NCI-H2107 treated with DMSO at 0.1 percent for 48 hours (cell line): ENCODE data around the gene DCC.

ENCODE experiments used
- DNase-seq: peaks from one replicate; lab custom pipeline; 2025; ENCODE audit not compliant: unreplicated experiment; lab: John Stamatoyannopoulos, UW

The DCC gene

DNA sequence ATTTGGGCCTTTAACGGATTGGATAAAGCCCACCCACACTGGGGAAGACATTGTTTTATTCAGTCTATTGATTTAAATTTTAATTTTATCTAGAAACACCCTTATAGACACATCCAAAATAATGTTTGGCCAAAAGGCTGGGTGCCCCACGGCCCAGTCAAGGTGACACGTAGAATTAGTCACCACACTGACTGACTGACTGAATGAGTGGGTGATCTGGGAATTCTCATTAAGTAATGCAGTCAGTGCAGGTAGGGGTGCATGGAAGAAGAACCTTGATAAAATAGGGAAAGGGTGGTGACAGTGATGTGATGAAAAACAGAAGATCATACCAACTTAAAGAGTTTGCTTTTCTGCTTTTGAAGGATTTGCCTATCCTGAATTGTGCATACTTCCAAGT lies 554.8 kb downstream of the DCC start:
- DNase-seq = no peak

DNA sequence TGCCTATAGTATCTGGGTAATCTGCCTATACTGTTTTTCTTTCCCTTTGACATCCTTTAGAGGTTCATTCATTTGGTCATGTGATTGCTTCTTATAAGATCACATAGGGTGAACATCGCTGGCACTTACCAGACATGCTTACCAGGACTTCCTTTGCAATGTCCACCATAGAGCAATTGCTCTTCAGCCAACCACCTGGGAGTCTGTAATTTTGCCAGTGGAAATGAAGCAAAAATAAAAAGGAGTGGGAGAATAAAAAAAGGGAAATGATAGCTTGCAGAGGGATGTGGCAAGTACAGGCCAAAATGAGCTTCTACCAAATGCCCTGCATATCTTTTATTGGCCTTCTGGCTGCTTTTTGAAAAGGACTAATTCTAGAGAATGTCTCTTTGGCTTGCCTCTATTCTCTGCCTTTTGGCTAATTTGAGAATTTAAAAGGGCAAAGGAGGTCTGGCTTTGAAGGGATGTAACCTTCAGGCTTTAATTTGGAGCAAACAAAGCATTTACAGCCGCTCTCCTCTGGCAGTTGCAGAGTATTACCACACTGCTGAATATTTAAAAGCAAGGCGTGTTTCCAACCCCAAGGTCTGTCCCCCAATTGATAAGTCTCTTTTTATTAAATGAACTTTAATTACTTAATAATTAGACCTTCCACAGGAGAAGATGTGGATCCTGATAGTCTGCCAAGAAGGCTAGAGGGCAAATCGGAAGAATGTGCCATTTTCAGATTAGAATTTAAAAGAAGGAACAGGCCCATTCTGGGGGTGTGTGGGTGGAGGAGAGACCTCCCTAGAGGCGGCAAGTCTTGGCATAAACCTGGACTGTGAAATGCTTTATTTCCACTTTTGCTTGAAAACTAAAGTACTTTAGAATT lies 557.9 kb downstream of the DCC start:
- no peak for DNase-seq

DNA sequence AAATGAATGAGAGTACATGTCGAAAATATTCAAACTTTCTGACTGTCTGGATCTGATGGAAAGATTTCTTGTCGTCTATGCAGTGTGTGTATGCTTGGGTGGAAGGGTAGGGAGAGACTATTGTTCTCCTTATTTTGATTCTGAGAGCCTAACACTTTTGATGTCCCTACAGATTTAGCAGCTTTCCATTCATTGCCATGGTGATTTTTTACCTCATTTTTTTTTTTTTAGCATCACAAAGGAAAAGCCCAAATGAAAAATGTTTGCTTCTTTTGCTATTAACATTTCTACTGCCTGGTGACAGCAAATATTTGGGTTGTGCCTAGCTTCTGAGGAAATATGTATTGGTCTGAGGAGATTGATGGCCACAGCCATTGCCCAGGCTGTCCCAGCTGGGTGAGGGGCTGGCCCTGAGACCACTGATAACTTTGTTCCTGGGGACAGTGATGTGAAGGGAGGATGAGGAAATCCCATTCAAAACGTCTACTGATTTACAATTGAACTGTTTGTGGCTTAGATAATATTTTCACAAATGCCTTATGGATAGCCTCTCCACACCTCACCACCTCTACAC lies 558.6 kb downstream of the DCC start:
- no peak for DNase-seq

DNA sequence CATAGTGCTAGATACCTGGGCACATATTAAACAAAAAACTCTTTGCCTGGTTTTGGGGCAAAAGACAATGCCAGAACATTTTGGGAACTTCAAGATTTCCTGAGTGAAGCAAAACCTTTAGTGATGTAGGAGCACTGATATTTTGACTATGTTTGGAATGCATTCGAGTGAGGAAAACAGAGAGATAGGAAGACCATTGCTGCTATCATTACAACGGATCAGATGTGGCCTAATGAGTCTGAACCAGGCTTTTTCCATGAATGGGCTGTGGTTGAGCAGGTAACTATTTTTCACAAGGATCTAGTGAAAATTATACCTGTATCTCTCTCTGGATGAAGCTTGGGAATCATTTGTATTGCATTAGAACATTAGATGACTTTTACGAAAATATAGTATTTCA lies 562.2 kb downstream of the DCC start:
- no peak for DNase-seq

DNA sequence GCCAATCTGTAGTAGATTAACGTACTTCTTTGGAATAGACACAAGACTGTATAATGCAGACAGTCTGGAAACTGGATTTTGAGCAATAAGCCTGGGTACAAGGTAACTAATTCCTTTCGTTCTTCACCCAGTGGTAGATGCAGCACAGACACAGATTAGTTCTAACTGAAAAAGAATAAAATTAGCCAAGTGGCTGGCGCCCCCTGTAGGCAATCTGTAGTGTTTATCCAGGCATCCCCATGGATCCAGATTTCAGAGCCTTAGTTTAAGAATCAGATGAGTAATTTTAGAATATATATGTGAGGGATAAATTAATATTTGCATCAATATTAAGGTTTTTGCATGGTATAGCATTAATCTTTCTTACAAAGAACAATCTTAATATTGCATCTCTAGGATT lies 563.9 kb downstream of the DCC start:
- DNase-seq = no peak

DNA sequence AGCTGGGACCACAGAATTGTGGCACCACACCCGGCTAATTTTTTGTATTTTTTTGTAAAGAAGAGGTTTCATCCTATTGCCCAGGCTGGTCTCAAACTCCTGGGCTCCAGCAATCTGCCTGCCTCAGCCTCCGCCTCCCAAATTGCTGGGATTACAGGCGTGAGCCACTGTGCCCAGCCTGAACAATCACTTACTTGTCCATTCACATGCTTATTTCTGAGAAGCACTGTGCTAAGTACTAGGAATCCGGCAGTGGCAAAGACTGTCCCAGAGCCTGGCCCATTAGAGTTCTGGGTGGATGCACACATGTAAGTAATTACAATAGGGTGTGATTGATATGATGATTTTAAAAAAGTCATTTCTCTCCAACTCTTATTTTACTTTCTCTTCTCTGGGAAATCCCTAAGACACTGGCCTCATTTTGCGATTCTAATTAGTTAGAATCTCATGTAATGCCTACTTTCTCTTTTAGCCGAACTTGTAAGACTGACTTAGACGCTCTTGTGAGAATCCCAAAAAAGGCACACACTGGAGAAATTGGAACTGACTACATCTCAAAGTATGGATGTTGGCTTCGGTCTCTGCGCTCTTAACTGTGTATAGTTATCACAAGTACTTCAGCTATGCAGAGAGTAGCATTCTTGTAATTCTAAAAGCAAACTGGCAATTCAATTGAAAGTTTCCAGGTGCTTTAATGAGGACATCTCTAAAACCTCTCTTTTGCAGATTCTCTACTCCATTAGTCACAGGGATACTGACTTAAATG lies 567.7 kb downstream of the DCC start:
- DNase-seq = no peak

DNA sequence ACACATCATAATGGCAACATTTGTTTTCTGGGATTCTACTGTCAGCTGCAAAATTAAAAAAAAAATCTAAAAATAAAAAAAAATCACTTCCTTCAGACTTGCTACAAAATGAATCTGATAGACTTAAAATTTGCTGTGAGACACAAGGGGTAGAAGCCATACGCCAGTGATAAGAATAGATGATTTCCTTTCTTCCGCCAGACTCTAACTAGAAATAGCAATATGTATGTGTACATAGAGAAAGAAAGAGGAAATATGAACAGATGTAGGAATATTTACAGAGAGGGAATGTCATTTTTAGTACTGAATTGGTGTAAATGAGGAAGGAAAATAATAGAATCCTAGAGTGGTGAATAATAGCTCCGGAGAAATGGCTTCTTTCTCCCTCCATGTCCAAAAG lies 574.2 kb downstream of the DCC start:
- no peak for DNase-seq

DNA sequence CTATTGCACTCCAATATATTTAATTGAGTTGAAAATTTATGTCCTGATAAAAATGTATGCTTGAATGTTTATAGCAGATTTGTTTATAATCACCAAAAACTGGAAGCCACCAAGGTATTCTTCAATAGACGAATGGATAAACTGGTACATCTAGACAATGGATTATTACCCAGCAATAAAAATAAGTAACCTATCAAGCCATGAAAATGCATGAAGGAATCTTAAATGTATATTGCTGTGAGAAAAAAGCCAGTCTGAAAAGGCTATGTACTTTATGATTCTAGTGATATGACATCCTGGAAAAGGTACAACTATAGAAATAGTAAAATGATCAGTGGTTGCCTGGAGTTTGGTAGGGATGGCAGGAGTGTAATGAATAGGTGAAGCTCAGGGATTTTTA lies 580.7 kb downstream of the DCC start:
- no peak for DNase-seq

DNA sequence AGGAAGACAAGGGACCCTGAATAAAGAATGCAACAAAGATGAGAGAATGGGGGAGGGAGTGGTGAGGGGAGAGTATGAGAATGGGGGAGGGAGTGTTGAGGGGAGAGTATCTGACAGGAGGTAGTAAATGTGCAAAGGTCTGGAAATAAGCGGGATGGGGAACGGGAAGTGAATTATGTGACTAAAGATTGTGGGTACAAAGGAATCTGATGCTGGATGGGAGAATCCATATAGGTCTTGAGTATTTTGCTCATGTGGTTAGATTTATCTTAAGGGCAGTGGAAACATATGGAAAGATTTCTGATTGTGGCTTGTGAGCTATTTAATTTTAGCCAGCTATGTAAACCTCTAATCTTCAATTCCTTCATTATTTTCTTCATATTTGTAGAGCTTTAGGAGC lies 593.4 kb downstream of the DCC start:
- DNase-seq = no peak

DNA sequence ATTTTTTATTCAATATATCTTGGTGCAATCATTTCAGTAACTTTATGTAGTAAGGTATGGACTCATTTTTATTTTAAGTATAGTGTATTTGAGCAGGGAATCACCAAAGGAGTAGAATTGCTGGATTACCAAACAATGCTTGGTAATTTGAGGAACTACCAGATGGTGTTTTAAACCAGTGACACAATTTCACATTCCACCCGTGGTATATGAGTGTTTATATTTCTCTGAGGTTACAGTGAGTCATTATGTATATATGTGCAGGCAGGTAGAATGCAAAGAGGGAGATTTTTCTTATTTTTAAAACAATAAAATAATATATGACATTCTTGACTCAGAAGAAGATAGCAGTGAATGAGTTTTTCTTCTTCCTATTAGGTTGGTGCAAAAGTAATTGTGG lies 596.9 kb downstream of the DCC start:
- no peak for DNase-seq

DNA sequence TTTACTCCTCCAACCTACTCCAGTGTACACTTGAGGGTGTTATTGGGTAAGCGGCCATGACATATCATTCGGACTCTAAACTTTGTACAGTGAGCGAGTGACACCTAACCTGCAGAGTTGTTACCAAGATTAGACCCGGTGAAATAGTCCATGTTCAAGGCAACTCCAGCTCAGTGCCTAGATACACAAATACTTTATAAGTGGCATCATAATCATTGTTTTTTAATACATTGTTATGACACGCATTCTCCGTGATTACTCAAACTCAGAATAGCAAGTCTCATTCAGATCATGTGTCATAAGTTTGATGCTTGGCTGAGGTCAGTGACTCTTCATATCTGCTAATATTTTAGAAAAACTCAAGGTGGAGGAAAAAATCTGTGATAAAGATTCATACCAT lies 597.8 kb downstream of the DCC start:
- no peak for DNase-seq

DNA sequence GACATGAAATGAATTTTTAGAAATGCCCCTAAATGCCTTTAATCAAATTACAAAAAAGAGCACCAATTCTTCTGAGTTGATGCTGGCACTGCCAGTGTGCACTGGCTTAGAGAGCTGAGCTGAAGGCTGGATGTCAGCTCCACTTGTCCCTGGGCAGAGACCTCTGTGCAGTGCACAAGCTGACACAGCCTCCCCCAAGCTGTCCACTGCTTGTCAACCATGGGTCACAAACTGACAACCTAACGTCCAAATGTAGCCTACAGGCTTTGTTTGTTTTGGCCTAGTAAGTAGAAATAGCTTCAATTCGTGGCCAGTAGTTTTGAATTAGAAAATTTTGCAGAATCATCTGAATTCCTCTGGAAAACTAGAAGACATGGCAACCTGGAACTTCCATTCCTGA lies 605.6 kb downstream of the DCC start:
- DNase-seq = no peak

DNA sequence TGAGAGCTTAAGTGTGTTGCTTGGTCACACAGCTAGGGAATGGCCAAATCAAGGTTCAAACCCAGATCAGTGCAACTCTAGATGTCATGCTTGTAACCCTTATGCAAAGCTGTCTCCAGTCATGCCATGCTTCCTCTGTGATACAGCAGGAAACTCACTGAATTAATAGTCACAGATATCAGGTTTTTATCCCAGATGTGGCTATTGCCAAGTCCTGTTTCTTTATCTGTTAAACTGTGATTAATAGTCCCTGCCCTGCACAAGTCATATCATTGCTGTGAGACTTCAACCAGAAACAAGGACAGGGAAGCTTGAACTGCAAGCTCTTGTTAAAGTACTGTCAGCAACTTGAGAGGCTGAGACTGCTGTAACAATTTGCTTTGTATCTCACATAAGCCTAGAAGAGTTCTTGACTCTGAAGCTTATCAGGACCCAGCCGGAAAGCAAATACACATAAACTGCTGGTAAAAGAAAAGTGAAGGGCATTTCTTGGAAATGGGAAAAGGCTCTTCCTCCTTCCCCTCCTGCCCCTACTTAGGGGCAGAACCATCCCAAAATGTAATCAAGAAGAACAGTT lies 609.0 kb downstream of the DCC start:
- DNase-seq = no peak

DNA sequence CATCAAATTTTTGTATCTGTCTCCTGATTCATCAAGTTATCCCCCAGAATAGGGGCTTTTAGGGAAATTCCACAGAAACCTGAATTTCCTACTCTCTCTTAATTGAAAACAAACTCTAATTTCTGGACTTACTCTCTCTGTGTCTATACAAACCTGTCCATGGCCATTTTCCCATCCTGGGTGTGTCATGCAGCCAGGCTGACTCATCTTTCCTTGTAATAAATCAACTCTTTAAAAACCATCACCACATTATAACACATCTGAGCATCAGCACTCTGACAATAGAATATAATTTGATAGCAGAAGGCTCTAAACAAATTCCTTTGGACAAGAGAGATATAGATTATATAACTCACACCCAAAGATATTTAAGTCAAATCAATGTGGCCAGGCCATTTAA lies 610.2 kb downstream of the DCC start:
- no peak for DNase-seq

DNA sequence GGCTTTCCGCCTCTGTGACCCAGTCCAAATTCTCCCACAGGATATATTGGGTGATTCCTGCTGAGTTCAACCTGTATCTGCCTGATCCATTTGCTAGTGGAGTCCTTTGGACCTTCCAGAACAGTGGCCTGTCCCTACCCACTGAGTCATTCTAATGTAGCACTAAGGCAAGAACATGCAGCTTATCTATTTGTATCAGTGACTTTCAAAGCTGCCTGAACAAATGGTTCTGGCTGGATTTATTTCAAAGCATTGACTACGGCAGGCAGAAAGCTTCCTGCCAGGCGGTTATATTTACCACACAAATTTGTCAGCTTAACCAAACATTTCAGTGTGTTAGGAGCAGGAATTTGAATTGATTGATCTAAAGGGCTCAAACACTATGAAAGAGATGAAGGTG lies 613.4 kb downstream of the DCC start:
- no peak for DNase-seq

DNA sequence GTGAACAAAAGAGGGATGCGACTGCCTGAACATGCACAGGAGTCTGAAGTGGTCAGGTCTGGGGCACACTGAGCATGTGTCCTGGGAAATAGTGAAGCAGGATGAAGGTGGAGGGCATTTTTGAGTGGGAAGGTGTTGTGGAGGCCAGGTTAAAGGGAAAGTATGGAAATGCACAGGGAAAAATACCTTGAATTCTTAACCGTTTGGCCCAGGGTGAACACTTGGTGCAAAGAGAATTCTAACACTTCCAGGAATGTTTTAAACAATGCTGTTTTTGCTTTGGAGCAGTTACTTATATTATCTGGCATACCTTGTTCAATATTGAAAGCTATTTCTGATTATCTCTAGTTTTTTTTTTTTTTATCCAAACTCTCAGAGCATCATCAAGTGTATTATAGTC lies 623.5 kb downstream of the DCC start:
- no peak for DNase-seq

DNA sequence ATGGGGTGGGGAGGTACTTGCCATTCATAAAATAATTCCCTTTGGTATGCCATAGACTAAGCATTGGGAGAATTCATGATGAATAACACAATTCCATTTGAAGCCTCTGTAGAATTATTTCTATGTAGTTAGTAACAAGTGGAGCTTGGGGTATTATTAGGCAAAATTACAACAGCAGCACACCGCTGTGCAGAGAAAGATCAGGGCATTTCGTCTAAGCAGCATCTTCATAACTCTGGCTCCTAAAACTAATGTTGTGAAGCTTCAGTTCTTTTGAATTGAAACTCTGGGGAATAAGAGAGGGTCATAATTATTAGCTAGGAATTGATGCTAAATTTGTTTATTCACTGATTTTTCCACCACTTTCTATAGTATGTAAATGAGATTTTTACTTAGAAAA lies 630.7 kb downstream of the DCC start:
- DNase-seq = no peak

DNA sequence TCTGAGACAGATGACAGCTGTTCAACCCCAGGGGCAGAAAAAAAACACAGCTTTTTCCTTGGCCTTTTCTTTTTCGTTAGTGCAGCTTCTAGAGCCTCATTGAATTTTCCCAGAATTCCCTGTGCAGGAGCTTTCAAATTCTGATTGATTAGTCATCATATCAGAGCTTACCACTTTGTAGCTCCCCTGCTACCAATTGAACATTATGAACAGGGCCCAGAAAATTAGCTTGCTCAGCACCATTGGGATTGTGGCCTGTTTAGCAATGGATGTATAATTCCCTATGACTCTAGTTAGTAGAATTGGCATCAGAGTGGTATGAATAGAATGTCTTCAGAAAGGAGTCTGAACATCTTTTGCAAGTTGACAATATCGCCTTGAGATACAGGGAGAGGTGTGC lies 631.1 kb downstream of the DCC start:
- no peak for DNase-seq

DNA sequence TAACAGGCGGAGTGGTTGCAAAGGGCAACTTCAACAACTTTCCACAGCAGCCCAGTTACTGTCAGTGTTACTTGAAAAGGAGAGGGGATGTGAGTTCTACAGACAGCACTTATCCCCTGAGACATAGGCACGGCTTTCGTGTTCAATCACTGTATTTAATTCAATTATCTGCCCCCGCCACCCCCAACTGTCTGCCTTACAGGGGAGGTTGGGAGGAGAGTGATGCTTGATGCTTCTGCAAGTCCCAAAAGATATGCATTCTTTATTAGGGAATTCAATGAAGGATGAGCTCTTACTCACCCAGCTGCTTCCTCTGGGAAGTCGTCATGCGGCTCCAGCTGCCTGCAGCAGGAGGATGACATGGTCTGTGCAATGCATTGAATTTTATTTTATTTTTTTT lies 639.9 kb downstream of the DCC start:
- DNase-seq = no peak

DNA sequence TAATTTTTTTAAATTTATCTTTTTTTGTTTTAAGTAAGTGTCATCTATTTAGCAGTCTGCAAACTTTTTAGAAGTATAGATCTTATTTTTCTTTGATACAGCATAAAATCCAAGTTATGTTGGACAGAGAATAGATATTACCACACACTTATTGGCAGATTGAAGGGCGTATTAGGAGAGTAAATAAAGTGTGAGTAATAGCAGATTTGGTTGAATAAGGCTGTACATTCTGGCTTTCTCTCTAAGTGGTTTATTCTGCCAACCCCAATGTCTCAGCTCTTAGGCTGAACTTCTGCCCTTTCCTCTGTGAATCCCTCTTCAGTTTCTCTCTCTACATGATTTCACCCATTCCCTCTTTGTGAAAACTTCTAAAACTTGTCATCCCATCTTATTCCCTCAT lies 651.2 kb downstream of the DCC start:
- DNase-seq = no peak

DNA sequence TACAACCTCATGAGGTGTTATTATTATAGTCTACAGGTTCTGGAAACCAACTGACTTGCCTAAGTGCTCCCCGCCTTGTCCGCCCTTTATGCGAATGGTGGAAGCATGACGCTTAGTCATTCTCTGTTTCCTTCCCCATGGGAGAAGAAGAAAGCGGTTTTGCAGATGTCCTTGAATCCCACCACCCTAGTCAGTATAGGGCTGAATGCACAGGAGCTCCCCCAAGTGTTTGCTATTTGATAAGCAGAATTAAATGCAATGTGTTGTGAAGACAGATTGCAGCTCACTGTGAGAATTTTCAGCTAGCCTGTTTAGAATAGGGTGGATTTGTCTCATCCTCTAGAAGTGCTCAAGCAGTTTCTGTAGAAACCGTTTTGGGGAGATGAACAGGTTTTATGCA lies 652.0 kb downstream of the DCC start:
- no peak for DNase-seq

DNA sequence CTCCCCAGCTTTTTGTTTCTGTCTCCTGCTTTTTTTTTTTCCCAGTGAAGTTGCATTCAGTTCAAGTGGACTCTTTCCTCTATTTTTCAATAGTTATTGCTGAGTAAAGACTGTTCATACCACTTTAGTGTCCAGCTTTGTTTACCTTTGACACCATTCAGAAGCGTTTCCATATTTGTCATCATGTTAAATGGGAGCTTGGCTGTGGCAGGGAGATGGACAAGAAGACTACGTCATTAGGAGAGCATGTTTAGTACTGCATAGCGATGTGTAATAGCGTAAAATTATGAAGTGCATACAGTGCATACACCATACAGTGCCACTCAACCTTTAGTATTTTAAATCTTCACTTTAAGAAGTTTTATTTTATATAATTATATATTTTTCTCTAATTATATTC lies 655.9 kb downstream of the DCC start:
- DNase-seq = no peak
